K562 (cell line): ENCODE measurements around the gene GDAP1L1. TPM values are rescaled to one million over a fixed set of nuclear protein-coding genes. Genes with fewer than 3 reads are reported as not detected.
A peak's percentile ranks its signal among the peaks of the same experiment; 100 is the strongest.

Source experiments
- BRCA1 ChIP-seq, 2 experiments: fragments of 450-650 bp in 1 of 2; sonication (generic) in 1 of 2; formaldehyde crosslinking in 1 of 2; IDR thresholded peaks; 2 replicates each; pipeline versions ENCODE4 v1.5.0 to v1.6.1; 2017 to 2020; ENCODE audit warnings: mild to moderate bottlenecking in 1 of 2, missing genetic modification reagents in 1 of 2
- DPF2 ChIP-seq: fragments of 450-650 bp; IDR thresholded peaks from 2 replicates; pipeline ENCODE4 v1.6.1; 2016
- E2F4 ChIP-seq: sonication (generic); formaldehyde crosslinking; IDR thresholded peaks from 2 replicates; pipeline ENCODE4 v1.8.0; 2022; ENCODE audit warnings: mild to moderate bottlenecking, low read depth, missing genetic modification reagents
- GMEB1 ChIP-seq: fragments of 250-450 bp; sonication (Bioruptor Pico); IDR thresholded peaks from 2 replicates; pipeline ENCODE4 v1.4.0; 2020; ENCODE audit warnings: mild to moderate bottlenecking
- MCM2 ChIP-seq: fragments of 450-650 bp; IDR thresholded peaks from 2 replicates; pipeline ENCODE4 v1.6.1; 2017; ENCODE audit warnings: low read depth, mild to moderate bottlenecking
- MYBL2 ChIP-seq, 2 experiments: fragments of 450-650 bp in 1 of 2; sonication (generic) in 1 of 2; formaldehyde crosslinking in 1 of 2; IDR thresholded peaks; 2 replicates each; pipeline versions ENCODE4 v1.6.1 to v1.8.1; 2017 to 2022; ENCODE audit warnings: borderline replicate concordance in 1 of 2, inconsistent platforms in 1 of 2, low read depth in 1 of 2, mild to moderate bottlenecking in 1 of 2, missing genetic modification reagents in 1 of 2, moderate library complexity in 1 of 2
- MYNN ChIP-seq, 2 experiments: sonication (generic); formaldehyde crosslinking in 1 of 2; IDR thresholded peaks; 2 replicates each; pipeline versions ENCODE4 v1.5.0 to v1.6.1; 2016 to 2020; ENCODE audit warnings: antibody characterized with exemption in 1 of 2, missing genetic modification reagents in 1 of 2
- NR4A1 ChIP-seq, 2 experiments: fragments of 250-450 bp in 1 of 2; fragments of 450-650 bp in 1 of 2; sonication (Bioruptor Pico) in 1 of 2; IDR thresholded peaks; 2 replicates each; pipeline versions ENCODE4 v1.4.0 to v1.6.1; 2016 to 2020; ENCODE audit warnings: mild to moderate bottlenecking in 2 of 2, missing compliant biosample characterization in 1 of 2, missing genetic modification characterization in 1 of 2, moderate library complexity in 1 of 2
- SNRNP70 ChIP-seq: fragments of 200-400 bp; formaldehyde crosslinking; optimal IDR thresholded peaks from 2 replicates; pipeline ENCODE3; 2017; ENCODE audit warnings: low read depth, low read length
- THRB ChIP-seq: fragments of 450-650 bp; formaldehyde crosslinking; conservative IDR thresholded peaks from 2 replicates; pipeline ENCODE4 v1.4.0; 2022; ENCODE audit warnings: mild to moderate bottlenecking, missing genetic modification characterization
- ZBTB7A ChIP-seq: IDR thresholded peaks from 2 replicates; pipeline ENCODE4 v1.6.1; 2011; ENCODE audit warnings: low read depth, mild to moderate bottlenecking, low read length, moderate library complexity, borderline replicate concordance; ENCODE audit not compliant: control insufficient read depth
- ZNF12 ChIP-seq: sonication (generic); formaldehyde crosslinking; IDR thresholded peaks from 2 replicates; pipeline ENCODE4 v1.4.0; 2020; ENCODE audit warnings: mild to moderate bottlenecking, missing genetic modification reagents
- ZNF175 ChIP-seq: fragments of 200-800 bp; sonication (Bioruptor generic); IDR thresholded peaks from 2 replicates; pipeline ENCODE4 v1.6.1; 2016; ENCODE audit warnings: low read depth, mild to moderate bottlenecking, missing genetic modification characterization, missing compliant biosample characterization
- ZNF184 ChIP-seq: sonication (generic); formaldehyde crosslinking; IDR thresholded peaks from 2 replicates; pipeline ENCODE4 v1.5.0; 2020; ENCODE audit warnings: missing genetic modification reagents
- ZNF57 ChIP-seq: fragments of 450-650 bp; formaldehyde crosslinking; IDR thresholded peaks from 2 replicates; pipeline ENCODE4 v1.4.0; 2020; ENCODE audit warnings: mild to moderate bottlenecking, moderate library complexity
- polyA plus RNA-seq, 8 experiments: library from polyadenylated mRNA; depleted of rRNA in 4 of 8; stranded (reverse) in 5 of 8; unstranded in 3 of 8; fragments of >200 nt; fragmentation: Nextera tagmentation in 2 of 8; fragmentation: Illumina TruSeq in 1 of 8; extraction: Ambion mirVana in 2 of 8; extraction: Trizol in 1 of 8; gene quantifications; 2 replicates each; pipeline versions ENCODE4 v1.2.1 to v1.2.3, GENCODE V29; 2011 to 2014; ENCODE audit warnings: inconsistent platforms in 1 of 8, missing spikeins in 1 of 8
- total RNA-seq, 7 experiments: library from RNA; depleted of rRNA in 6 of 7; stranded (reverse); fragments of >200 nt in 6 of 7; fragmentation: Illumina TruSeq in 2 of 7; extraction: Trizol in 2 of 7; gene quantifications; 2 replicates each; pipeline versions ENCODE4 v1.2.1 to v1.2.3, GENCODE V29; 2011 to 2021; ENCODE audit warnings: low replicate concordance in 1 of 7
- TF ChIP-seq, protein P1 (sequence below): fragments of 450-650 bp; IDR thresholded peaks from 2 replicates; pipeline ENCODE4 v1.6.1; 2016; ENCODE audit warnings: borderline replicate concordance
- TF ChIP-seq, protein P2 (sequence below): fragments of 450-650 bp; formaldehyde crosslinking; IDR thresholded peaks from 2 replicates; pipeline ENCODE4 v1.4.0; 2020; ENCODE audit warnings: mild to moderate bottlenecking

The GDAP1L1 gene
- total and polyA plus RNA-seq, 9 of the 15 experiments (the other 6 are each of a cell fraction or from before 2014, with no cell fraction given), result 0.06 to 0.40 (median 0.19) TPM; not detected in 5

- TF ChIP-seq ZBTB7A, result peak; percentile 21; the same call in 1 of the 2 replicates
- no peak for TF ChIP-seq ZNF175 (CRISPR knock-in tag)
- no peak for TF ChIP-seq ZNF57 (CRISPR knock-in tag)
- TF ChIP-seq MYNN (IDR thresholded peaks at IDR 0.05), result no peak
- TF ChIP-seq MYNN (CRISPR knock-in tag; IDR thresholded peaks at IDR 0.05), result no peak
- no peak for TF ChIP-seq THRB (CRISPR knock-in tag)
- TF ChIP-seq MYBL2 (IDR thresholded peaks at IDR 0.05; ENCODE audit: low read depth), result no peak
- TF ChIP-seq MYBL2 (CRISPR knock-in tag; IDR thresholded peaks at IDR 0.05; ENCODE audit: borderline replicate concordance), result no peak
- TF ChIP-seq NR4A1 (CRISPR knock-in tag; IDR thresholded peaks at IDR 0.05), result no peak
- TF ChIP-seq NR4A1 (tag; IDR thresholded peaks at IDR 0.05), result no peak
- TF ChIP-seq, protein P1, sequence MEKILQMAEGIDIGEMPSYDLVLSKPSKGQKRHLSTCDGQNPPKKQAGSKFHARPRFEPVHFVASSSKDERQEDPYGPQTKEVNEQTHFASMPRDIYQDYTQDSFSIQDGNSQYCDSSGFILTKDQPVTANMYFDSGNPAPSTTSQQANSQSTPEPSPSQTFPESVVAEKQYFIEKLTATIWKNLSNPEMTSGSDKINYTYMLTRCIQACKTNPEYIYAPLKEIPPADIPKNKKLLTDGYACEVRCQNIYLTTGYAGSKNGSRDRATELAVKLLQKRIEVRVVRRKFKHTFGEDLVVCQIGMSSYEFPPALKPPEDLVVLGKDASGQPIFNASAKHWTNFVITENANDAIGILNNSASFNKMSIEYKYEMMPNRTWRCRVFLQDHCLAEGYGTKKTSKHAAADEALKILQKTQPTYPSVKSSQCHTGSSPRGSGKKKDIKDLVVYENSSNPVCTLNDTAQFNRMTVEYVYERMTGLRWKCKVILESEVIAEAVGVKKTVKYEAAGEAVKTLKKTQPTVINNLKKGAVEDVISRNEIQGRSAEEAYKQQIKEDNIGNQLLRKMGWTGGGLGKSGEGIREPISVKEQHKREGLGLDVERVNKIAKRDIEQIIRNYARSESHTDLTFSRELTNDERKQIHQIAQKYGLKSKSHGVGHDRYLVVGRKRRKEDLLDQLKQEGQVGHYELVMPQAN, result no peak
- no peak for TF ChIP-seq MCM2
- 0 out of 2 replicates have a peak, but pooled peaks have one; percentile 1 for TF ChIP-seq E2F4 (CRISPR knock-in tag)
- TF ChIP-seq GMEB1 (CRISPR knock-in tag), result no peak
- 0 out of 2 replicates have a peak, but pooled peaks have one; percentile 26 for TF ChIP-seq DPF2
- no peak for TF ChIP-seq ZNF12 (CRISPR knock-in tag)
- TF ChIP-seq, protein P2, sequence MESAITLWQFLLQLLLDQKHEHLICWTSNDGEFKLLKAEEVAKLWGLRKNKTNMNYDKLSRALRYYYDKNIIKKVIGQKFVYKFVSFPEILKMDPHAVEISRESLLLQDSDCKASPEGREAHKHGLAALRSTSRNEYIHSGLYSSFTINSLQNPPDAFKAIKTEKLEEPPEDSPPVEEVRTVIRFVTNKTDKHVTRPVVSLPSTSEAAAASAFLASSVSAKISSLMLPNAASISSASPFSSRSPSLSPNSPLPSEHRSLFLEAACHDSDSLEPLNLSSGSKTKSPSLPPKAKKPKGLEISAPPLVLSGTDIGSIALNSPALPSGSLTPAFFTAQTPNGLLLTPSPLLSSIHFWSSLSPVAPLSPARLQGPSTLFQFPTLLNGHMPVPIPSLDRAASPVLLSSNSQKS, result no peak
- no peak for TF ChIP-seq BRCA1 (IDR thresholded peaks at IDR 0.05)
- TF ChIP-seq BRCA1 (CRISPR knock-in tag; IDR thresholded peaks at IDR 0.05), result no peak
- no peak for TF ChIP-seq ZNF184 (CRISPR knock-in tag)
- no peak for TF ChIP-seq SNRNP70
Observed at GRCh38 chr20:44309763-44310663, 62.9 kb downstream of the GDAP1L1 start (continued).
